C4-2B (cell line): ENCODE measurements around the gene STX7.

Experiments
- H3K27ac ChIP-seq: fragments of 450-650 bp; 2 replicates; pipeline ENCODE4 v1.5.1; 2017
- ZFX ChIP-seq: fragments of 450-650 bp; IDR thresholded peaks from 2 replicates; pipeline ENCODE4 v1.6.1; 2017
- TF ChIP-seq, protein P1 (sequence below): fragments of 450-650 bp; conservative IDR thresholded peaks from 2 replicates; pipeline ENCODE4 v1.5.1; 2017; ENCODE audit warnings: mild to moderate bottlenecking

STX7 gene

DNA sequence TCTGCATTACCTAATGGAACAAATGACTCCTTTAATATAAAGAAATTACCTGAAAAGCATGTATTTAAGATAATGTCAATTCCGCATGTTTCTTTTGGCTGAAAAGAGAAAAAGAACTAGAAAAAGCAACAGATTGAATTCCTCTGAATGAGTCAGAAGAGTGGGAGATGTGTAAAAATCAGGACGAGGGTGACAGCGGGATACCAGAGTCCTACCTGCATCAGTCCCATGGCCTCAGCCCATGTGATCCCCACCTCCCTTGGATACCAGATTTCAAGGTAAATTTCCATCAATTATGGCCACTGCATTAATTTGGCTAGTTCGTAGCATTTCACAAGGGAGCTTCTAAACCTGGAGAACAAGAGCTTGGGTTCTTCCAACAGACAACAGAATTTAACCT is 101.6 kb downstream of the STX7 start:
- TF ChIP-seq ZFX = no peak
- TF ChIP-seq, protein P1, sequence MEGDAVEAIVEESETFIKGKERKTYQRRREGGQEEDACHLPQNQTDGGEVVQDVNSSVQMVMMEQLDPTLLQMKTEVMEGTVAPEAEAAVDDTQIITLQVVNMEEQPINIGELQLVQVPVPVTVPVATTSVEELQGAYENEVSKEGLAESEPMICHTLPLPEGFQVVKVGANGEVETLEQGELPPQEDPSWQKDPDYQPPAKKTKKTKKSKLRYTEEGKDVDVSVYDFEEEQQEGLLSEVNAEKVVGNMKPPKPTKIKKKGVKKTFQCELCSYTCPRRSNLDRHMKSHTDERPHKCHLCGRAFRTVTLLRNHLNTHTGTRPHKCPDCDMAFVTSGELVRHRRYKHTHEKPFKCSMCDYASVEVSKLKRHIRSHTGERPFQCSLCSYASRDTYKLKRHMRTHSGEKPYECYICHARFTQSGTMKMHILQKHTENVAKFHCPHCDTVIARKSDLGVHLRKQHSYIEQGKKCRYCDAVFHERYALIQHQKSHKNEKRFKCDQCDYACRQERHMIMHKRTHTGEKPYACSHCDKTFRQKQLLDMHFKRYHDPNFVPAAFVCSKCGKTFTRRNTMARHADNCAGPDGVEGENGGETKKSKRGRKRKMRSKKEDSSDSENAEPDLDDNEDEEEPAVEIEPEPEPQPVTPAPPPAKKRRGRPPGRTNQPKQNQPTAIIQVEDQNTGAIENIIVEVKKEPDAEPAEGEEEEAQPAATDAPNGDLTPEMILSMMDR = no peak
- H3K27ac ChIP-seq = no peak overlapping the region

DNA sequence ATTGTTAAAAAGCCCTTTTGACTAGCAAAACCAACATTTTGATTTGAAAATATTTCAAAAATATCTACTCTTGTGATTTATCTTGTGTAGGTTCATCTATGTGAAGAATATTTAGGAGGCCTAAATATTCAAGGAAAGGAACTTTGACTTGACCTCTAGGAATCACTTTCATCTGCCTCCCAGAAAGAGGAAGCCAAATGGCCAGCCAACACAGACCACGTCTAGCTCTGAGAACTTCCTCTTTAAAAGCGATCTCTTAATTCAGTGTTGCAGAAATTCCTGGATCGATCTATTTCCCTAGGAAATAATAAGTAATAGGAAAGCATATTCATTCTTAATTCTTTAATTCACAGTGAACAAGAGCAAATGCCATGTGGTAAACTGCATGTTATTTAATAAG is 102.1 kb downstream of the STX7 start:
- no peak overlapping the region for H3K27ac ChIP-seq
- TF ChIP-seq, protein P1 = no peak
- no peak for TF ChIP-seq ZFX

DNA sequence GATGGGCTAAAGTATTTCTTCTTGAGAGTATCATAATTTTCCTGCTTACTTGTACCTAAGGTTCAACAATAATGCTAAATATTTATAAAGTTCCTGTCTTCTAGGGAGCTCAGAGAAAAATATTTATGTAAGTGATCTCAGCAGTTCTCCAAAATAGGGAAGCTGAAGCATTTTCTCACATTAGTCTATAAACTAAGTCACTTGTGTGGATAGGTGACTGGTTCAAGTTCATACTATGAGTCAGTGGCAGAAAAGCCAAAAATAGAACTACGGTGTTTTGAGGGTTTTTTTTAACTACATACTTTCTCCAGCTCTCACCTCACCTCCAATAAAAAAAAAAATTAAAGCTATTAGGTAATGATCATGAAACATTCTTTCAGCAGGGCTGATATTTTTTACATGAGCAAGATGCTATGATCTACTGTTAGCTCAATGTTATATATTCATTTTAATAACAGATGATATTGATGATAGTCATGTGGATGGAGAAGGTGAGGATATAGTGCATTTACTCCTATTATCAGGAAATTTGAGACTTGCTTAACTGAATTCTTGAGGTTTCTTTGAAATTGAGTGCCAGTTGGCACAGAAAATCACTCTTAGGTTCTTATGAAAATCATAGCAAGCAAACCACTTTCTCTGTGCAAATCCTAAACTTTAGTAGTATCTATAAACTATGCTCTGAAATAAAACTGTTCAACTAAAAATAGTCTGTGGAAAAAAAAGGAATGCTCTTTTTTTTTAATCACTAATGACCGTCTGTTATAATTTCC is 107.6 kb downstream of the STX7 start:
- TF ChIP-seq, protein P1 = no peak
- TF ChIP-seq ZFX = no peak
- no peak overlapping the region for H3K27ac ChIP-seq

DNA sequence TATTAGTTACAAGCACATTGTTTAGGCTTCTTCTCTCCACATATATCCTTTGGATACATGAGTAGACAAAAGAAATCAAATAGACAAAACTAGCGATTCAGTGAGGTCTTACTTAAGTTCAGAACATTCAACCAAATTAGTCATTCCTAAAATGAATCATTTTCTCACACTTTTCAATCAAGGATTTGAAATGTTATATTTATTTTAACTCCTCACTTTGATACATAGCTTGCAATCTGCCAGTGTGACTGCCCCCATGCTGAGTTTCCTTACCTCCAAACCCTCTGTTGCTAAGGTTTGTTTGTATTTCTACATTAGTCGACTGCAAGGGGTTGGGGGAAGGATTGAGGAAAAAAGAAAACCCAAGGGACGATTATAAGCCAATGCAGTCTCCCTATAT is 108.2 kb downstream of the STX7 start:
- no peak for TF ChIP-seq ZFX
- TF ChIP-seq, protein P1 = no peak
- H3K27ac ChIP-seq = no peak overlapping the region

DNA sequence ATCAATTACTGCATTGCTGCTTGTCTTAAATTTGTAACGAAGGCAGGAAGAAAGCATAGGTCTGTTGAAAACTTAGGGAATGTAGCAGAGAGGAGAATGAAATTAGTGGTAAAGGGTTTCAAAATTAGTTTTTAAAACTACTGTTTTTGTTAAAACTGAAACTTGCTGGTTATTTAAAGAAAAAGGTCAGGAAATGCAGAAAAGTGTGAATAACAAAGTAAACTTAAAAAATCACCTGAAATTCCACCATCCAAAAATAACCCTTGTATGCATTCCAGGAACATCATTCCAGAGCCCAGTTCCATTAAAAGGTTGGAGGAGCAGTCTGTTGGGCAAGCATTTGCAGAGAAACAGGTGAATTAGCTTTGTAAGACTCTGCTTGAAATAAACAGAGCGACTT is 108.6 kb downstream of the STX7 start:
- no peak for TF ChIP-seq ZFX
- TF ChIP-seq, protein P1 = no peak
- no peak overlapping the region for H3K27ac ChIP-seq

DNA sequence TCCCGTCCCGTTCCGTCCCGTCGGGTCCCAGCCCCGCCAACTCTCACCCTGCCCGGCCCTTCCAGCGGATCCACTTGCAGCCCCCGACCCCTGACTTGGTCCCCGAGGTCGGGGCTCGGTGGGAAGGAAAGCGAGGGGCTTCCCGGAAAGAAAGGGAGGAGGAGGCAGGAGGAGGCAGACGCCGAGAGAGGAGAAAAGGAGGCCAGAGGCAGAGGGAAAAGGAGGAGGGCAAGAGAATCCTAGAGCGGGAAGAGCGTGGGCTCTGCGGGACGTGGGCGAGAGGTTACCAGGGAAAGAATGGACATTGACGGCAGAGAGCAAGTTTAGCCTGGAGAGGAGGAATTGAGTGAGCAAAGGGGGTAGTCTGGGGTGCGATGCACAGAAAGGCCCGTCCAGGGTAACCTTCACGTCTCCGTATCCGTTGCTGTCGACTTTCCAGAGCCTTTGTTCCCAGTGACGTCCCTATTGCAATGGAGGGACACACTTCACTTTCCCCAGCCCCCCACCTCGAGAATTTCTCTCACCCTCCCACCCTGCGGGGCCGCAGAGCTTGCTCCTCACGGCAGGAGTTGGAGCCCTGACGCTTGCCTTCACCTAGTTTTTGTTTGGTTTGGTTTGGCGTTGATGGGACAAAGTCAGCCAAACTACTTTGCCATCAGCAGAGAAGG is 111.2 kb downstream of the STX7 start:
- TF ChIP-seq, protein P1 = no peak
- TF ChIP-seq ZFX = no peak
- H3K27ac ChIP-seq = no peak overlapping the region

DNA sequence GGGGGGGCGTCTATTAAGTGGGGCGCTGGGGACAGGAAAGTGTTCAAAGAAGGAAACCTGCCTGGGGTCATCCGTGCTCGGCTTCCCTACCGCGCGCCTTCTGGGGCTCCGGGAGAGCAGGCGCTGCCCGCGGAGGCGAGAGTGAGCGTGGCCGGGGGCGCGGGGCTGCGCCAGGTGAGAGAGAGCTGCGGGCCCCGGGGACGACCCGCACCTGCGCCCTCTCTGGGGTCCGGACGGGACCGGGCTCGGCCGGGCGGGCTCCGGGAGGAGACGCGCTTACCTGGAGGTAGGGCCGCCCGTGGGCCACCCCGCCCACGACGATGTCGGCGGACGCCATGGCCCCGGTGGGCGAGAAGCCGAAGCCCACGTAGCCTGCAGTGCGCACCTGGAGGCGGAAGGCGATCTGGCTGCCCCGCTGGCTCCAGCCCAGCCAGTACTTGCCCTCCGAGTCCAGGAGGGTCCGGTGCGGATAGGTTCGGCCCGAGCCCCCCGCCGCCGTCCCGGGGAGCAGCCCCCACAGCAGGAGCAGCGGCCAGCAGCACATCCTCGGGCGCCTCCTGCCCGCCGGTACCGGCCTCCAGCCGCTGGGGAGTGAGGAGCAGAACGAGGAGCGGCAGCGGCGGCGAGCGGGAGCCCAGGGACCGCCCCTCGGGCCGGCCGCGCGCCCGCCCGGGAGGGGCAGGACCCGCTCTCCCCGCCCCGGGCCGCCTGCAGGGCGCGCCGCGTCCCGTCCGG is 111.9 kb downstream of the STX7 start, which contains the start of gene MOXD1:
Gene MOXD1 (minus strand): TSS at position 593 of the 735 bp plus-strand sequence. CDS start 49 bp downstream, at position 544.
- no peak within 1 kb of the TSS for H3K27ac ChIP-seq
- TF ChIP-seq ZFX = no peak
- TF ChIP-seq, protein P1 = no peak; the same call in 1 of the 2 replicates
